Chondrocyte (in vitro differentiated cells): Measurements from ENCODE around the gene BTBD10. TPM values are rescaled to one million over a fixed set of nuclear protein-coding genes. Genes with fewer than 3 reads are reported as not detected.

ENCODE experiments used
- DNase-seq: peaks from one replicate; pipeline ENCODE4 v3.0.0; 2021; ENCODE audit warnings: mixed read lengths, low spot score
- H3K27ac Mint-ChIP-seq: one replicate; pipeline ENCODE4 v1.8.0; 2021; ENCODE audit warnings: mild to moderate bottlenecking, moderate library complexity, mixed read lengths; ENCODE audit not compliant: unreplicated experiment
- H3K27me3 Mint-ChIP-seq: 2 replicates; pipeline ENCODE4 v1.8.0; 2021; ENCODE audit warnings: low read depth, mixed read lengths
- H3K36me3 Mint-ChIP-seq: 2 replicates; pipeline ENCODE4 v1.8.0; 2021; ENCODE audit warnings: low read depth, mixed read lengths
- H3K4me1 Mint-ChIP-seq: 2 replicates; pipeline ENCODE4 v1.8.0; 2021; ENCODE audit warnings: low read depth, mild to moderate bottlenecking, mixed read lengths
- H3K4me3 Mint-ChIP-seq: one replicate; pipeline ENCODE4 v1.8.0; 2021; ENCODE audit warnings: mild to moderate bottlenecking, moderate library complexity, mixed read lengths; ENCODE audit not compliant: unreplicated experiment
- H3K9me3 Mint-ChIP-seq: 2 replicates; pipeline ENCODE4 v1.8.0; 2021; ENCODE audit warnings: low read depth, mixed read lengths
- CTCF ChIP-seq: fragments of 200-600 bp; sonication (generic); IDR thresholded peaks from 2 replicates; pipeline ENCODE4 v1.5.0; 2021; ENCODE audit warnings: antibody characterized with exemption, mild to moderate bottlenecking, moderate library complexity
- total RNA-seq: library from RNA; stranded (reverse); gene quantifications from 3 replicates; pipeline ENCODE4 v1.2.1, GENCODE V29; 2021

Gene BTBD10
- total RNA-seq, 1 donor from 2014 or later: 37.3 TPM

GRCh38 chr11:13433437-13433836 is 29.6 kb downstream of the BTBD10 start:
- Mint-ChIP-seq H3K36me3 (peaks cover 7% of the 10 kb centered on the region), H3K27ac (no peak overlapping the region), H3K9me3 (peaks cover 14% of the 10 kb centered on the region), H3K4me1 (peaks cover 12% of the 10 kb centered on the region), H3K4me3 (no peak overlapping the region), H3K27me3 (no peaks in the 10 kb centered on the region)
- DNase-seq: no peak
- TF ChIP-seq CTCF: no peak

GRCh38 chr11:13429836-13430235 is 33.2 kb downstream of the BTBD10 start:
- Mint-ChIP-seq H3K36me3 (peaks cover 17% of the 10 kb centered on the region), H3K4me3 (no peak overlapping the region), H3K27me3 (no peaks in the 10 kb centered on the region), H3K27ac (no peak overlapping the region), H3K9me3 (peaks cover 34% of the 10 kb centered on the region), H3K4me1 (peaks cover 12% of the 10 kb centered on the region)
- DNase-seq: no peak
- no peak for TF ChIP-seq CTCF

- TF ChIP-seq CTCF: no peak
- Mint-ChIP-seq H3K9me3 (peaks cover 38% of the 10 kb centered on the region), H3K4me1 (peaks cover 13% of the 10 kb centered on the region), H3K36me3 (peaks cover 17% of the 10 kb centered on the region), H3K27me3 (no peaks in the 10 kb centered on the region), H3K4me3 (no peak overlapping the region), H3K27ac (no peak overlapping the region)
- no peak for DNase-seq
Observed at GRCh38 chr11:13429288-13429687, 33.7 kb downstream of the BTBD10 start.

DNA sequence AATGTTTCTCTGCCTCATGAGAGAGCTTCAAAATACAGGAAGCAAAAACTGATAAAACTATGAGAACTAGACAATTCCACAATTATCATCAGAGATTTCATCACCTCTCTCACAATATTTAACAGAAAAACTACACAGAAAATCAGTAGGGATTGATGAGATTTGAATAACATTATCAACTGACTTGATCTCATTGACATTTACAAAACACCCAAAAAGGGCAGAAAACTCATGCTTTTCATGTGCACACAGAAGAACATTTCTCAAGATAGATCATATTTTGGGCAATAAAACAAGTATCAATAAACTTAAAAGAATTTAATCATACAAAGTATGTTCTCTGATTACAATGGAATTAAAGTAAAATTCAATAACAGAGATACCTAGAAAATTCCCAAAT is 35.6 kb downstream of the BTBD10 start:
- H3K36me3 Mint-ChIP-seq: peaks cover 17% of the 10 kb centered on the region
- no peaks in the 10 kb centered on the region for H3K27me3 Mint-ChIP-seq
- H3K9me3 Mint-ChIP-seq: peaks cover 38% of the 10 kb centered on the region
- no peak overlapping the region for H3K27ac Mint-ChIP-seq
- no peak for DNase-seq
- peaks cover 28% of the 10 kb centered on the region for H3K4me1 Mint-ChIP-seq
- no peak overlapping the region for H3K4me3 Mint-ChIP-seq
- no peak for TF ChIP-seq CTCF

DNA sequence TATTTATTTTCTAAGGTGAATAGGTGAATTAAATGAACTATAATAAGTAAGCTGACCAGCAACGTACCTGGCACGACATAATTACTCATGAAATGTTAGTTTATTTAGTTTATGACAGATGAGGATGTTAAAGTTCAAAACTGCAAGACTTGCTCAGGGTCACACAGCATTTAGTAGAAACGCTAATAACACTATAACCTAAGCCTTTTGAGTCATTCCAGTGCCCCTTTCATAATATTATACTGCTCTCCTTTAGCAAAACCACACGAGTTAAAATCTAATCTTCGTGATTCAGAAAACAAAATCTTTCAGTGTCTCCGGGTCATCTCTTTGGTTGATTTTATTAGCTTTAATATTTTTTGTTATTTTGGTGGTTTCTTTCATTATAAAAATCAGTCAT is 39.6 kb downstream of the BTBD10 start:
- no peak for TF ChIP-seq CTCF
- Mint-ChIP-seq H3K36me3 (peaks cover 14% of the 10 kb centered on the region), H3K27ac (peak overlapping the region; percentile 76), H3K27me3 (no peaks in the 10 kb centered on the region), H3K9me3 (peaks cover 27% of the 10 kb centered on the region), H3K4me1 (peaks cover 53% of the 10 kb centered on the region), H3K4me3 (no peak overlapping the region)
- no peak for DNase-seq
